KMS-11 (cell line): ENCODE measurements around the gene B4GALNT3.

Experiments used
- H2AFZ ChIP-seq: fragments of 200-600 bp; sonication (generic); 2 replicates; pipeline ENCODE4 v1.6.1; 2016; ENCODE audit warnings: antibody characterized with exemption, mixed run types, low read depth
- H3K27ac ChIP-seq: fragments of 200-600 bp; sonication (generic); 2 replicates; pipeline ENCODE4 v1.6.1; 2016; ENCODE audit warnings: mild to moderate bottlenecking, mixed run types
- H3K27me3 ChIP-seq: fragments of 200-600 bp; sonication (generic); 2 replicates; pipeline ENCODE4 v1.6.1; 2017; ENCODE audit warnings: mild to moderate bottlenecking, low read depth, mixed run types, moderate library complexity; ENCODE audit not compliant: insufficient read depth
- H3K36me3 ChIP-seq: fragments of 200-600 bp; sonication (generic); 2 replicates; pipeline ENCODE4 v1.6.1; 2017; ENCODE audit warnings: mild to moderate bottlenecking, mixed run types; ENCODE audit not compliant: insufficient read depth
- H3K4me1 ChIP-seq: fragments of 200-600 bp; sonication (generic); 2 replicates; pipeline ENCODE4 v1.6.1; 2016; ENCODE audit warnings: mild to moderate bottlenecking, low read depth, mixed run types; ENCODE audit not compliant: poor library complexity, severe bottlenecking
- H3K4me2 ChIP-seq: fragments of 200-600 bp; sonication (generic); 2 replicates; pipeline ENCODE4 v1.7.0; 2016; ENCODE audit warnings: mild to moderate bottlenecking, mixed run types
- H3K4me3 ChIP-seq: fragments of 200-600 bp; sonication (generic); IDR thresholded peaks from 2 replicates; pipeline ENCODE4 v1.6.1; 2017; ENCODE audit warnings: low read depth, low read length, mixed read lengths; ENCODE audit not compliant: insufficient read depth
- H3K79me2 ChIP-seq: fragments of 200-600 bp; sonication (generic); 2 replicates; pipeline ENCODE4 v1.6.1; 2016; ENCODE audit warnings: low read depth, mixed run types; ENCODE audit not compliant: insufficient read depth
- H3K9ac ChIP-seq: fragments of 200-600 bp; sonication (generic); 2 replicates; pipeline ENCODE4 v1.6.1; 2016; ENCODE audit warnings: mild to moderate bottlenecking, mixed run types
- H4K20me1 ChIP-seq: fragments of 200-600 bp; sonication (generic); 2 replicates; pipeline ENCODE4 v1.6.1; 2016; ENCODE audit warnings: mild to moderate bottlenecking, mixed run types; ENCODE audit not compliant: insufficient read depth
- CTCF ChIP-seq: fragments of 200-600 bp; sonication (generic); conservative IDR thresholded peaks from 2 replicates; pipeline ENCODE4 v1.6.1; 2017; ENCODE audit warnings: low read depth, mild to moderate bottlenecking, antibody characterized with exemption, low read length, moderate library complexity, mixed read lengths

The B4GALNT3 gene

GRCh38 chr12:464484-465267 is 4.9 kb downstream of the B4GALNT3 start:
- Histone ChIP-seq H3K27ac (no peak overlapping the region), H3K27me3 (peaks cover 4% of the 10 kb centered on the region; the same call in 1 of the 2 replicates), H2AFZ (no peak overlapping the region), H3K4me2 (no peak overlapping the region), H3K4me3 (no peak overlapping the region), H4K20me1 (no peaks in the 10 kb centered on the region), H3K36me3 (no peaks in the 10 kb centered on the region), H3K4me1 (no peaks in the 10 kb centered on the region), H3K79me2 (no peaks in the 10 kb centered on the region), H3K9ac (no peak overlapping the region)
- TF ChIP-seq CTCF: no peak

GRCh38 chr12:466039-466438 is 6.3 kb downstream of the B4GALNT3 start:
- peaks cover 4% of the 10 kb centered on the region; the same call in 1 of the 2 replicates for H3K27me3 ChIP-seq

GRCh38 chr12:466762-467161 is 7.0 kb downstream of the B4GALNT3 start:
- Histone ChIP-seq H3K79me2 (no peaks in the 10 kb centered on the region), H4K20me1 (no peaks in the 10 kb centered on the region), H3K9ac (no peak overlapping the region), H3K27ac (no peak overlapping the region), H3K4me3 (no peak overlapping the region), H3K4me1 (no peaks in the 10 kb centered on the region), H3K36me3 (no peaks in the 10 kb centered on the region), H3K27me3 (no peaks in the 10 kb centered on the region; the same call in 1 of the 2 replicates), H2AFZ (no peak overlapping the region), H3K4me2 (no peak overlapping the region)
- no peak for TF ChIP-seq CTCF

More at GRCh38 chr12:466039-466438, 6.3 kb downstream of the B4GALNT3 start:
- Histone ChIP-seq H3K4me1 (no peaks in the 10 kb centered on the region), H3K4me3 (no peak overlapping the region), H4K20me1 (no peaks in the 10 kb centered on the region), H3K4me2 (no peak overlapping the region), H3K27ac (no peak overlapping the region), H3K79me2 (no peaks in the 10 kb centered on the region), H2AFZ (no peak overlapping the region), H3K9ac (no peak overlapping the region), H3K36me3 (no peaks in the 10 kb centered on the region)
- TF ChIP-seq CTCF: no peak

- H3K9ac ChIP-seq: no peak overlapping the region
- no peaks in the 10 kb centered on the region; the same call in 1 of the 2 replicates for H3K27me3 ChIP-seq
- no peaks in the 10 kb centered on the region for H3K4me1 ChIP-seq
- no peaks in the 10 kb centered on the region for H3K79me2 ChIP-seq
- H3K4me3 ChIP-seq: no peak overlapping the region
- TF ChIP-seq CTCF: no peak
- H3K27ac ChIP-seq: no peak overlapping the region
- no peak overlapping the region for H2AFZ ChIP-seq
- no peak overlapping the region for H3K4me2 ChIP-seq
- H4K20me1 ChIP-seq: no peaks in the 10 kb centered on the region
- no peaks in the 10 kb centered on the region for H3K36me3 ChIP-seq
Measured at GRCh38 chr12:467591-467990, 7.9 kb downstream of the B4GALNT3 start.
